Astrocyte of the cerebellum (primary cell): ENCODE results near the gene DOCK10.

ENCODE experiments used
- DNase-seq: peaks from one replicate; pipeline ENCODE4 v3.0.0-alpha.2; 2011; ENCODE audit warnings: low read depth
- H3K4me3 ChIP-seq: 2 replicates; pipeline ENCODE4 v1.5.1; 2011; ENCODE audit warnings: mild to moderate bottlenecking, low read depth, low read length, moderate library complexity
- CTCF ChIP-seq: IDR thresholded peaks from 2 replicates; pipeline ENCODE4 v1.5.1; 2012; ENCODE audit warnings: low read length, low read depth, moderate library complexity, mild to moderate bottlenecking; ENCODE audit errors: missing control alignments
- in situ Hi-C: cut with HindIII; loops from 2 replicates; pipeline ENCODE4 v1.10.0; 2017; ENCODE audit warnings: low sequenced_read_pairs

The DOCK10 gene

DNA sequence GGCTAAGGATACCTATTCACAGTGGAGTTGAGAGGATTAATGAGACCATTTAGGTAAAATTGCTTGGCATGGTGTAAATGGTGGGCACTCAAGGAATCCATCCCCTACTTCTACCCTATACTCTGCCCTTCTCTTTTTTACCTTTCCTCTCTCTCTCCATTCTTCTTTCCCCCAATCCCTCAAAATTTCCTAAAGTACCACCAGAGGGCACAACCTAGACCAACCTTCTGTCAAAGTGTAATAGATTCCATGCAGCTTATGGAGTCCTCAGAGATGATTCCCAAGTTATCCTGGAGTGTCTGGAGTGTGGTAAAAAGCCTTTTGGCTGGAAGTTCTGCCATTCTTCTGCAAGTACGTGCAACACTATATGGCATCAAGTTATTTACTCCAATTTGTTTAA, 293.1 kb downstream of the DOCK10 start:
- DNase-seq = no peak
- in situ Hi-C loops = no loop called here
- no peak overlapping the region for H3K4me3 ChIP-seq
- peak; percentile 28 for TF ChIP-seq CTCF

DNA sequence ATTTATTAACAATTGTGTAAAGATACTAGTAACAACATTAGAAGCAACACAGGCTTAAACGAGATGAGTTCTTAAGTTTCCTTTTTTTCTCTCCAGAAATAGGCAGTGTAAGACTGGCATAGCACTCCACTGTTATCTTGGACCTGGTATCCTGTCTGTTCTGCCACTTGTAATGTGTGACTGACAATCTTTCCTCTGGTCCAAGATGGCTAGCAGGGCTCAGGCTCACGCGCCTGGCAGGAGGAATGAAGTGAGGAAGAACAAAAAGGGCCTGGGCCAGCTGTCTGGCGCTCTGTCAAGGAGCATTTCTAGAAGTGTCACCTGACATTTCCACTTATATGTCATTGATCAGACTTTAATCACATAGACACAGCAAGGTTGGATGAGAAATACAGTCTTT, 294.5 kb downstream of the DOCK10 start:
- no peak for TF ChIP-seq CTCF
- in situ Hi-C loops = no loop called here
- no peak for DNase-seq
- no peak overlapping the region for H3K4me3 ChIP-seq

DNA sequence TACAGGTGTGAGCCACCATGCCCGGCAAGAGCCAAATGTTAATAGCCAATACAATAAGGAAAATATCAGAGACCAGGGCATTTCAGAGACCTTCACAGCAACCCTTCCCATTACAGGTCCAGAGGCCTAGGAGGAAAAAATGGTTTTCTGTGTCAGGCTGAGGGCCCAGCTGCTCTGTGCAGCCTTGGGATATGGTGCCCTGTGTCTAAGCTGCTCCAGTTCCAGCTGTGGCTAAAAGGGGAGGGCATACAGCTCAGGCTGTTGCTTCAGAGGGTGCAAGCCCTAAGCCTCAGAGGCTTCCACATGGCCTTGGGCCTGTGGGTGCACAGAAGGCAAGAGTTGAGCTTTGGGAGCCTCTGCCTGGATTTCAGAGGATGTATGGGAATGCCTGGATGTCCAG, 306.0 kb downstream of the DOCK10 start:
- DNase-seq = no peak
- H3K4me3 ChIP-seq = no peak overlapping the region
- in situ Hi-C loops = no loop called here
- TF ChIP-seq CTCF = no peak

DNA sequence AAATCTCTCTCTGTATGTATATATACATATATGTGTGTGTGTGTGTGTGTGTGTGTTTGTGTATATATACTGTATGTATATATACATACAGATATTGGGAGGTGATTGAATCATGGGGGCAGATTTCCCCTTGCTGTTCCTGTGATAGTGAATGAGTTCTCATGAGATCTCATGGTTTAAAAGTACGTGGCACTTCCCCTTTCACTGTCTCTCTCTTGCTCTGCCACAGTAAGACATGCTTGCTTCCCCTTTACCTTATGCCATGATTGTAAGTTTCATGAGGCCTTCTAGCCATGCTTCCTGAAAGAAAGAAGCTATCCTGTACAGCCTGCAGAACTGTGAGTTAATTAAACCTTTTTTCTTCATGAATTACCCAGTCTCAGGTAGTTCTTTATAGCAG, 307.3 kb downstream of the DOCK10 start:
- no peak overlapping the region for H3K4me3 ChIP-seq
- TF ChIP-seq CTCF = no peak
- no peak for DNase-seq
- in situ Hi-C loops = no loop called here

- in situ Hi-C loops = no loop called here
- no peak overlapping the region for H3K4me3 ChIP-seq
- TF ChIP-seq CTCF = no peak
- no peak for DNase-seq
Measured at GRCh38 chr2:224731665-224732064, 310.6 kb downstream of the DOCK10 start.

GRCh38 chr2:224729435-224729834, 312.8 kb downstream of the DOCK10 start:
- no peak for TF ChIP-seq CTCF
- no peak overlapping the region for H3K4me3 ChIP-seq
- DNase-seq = no peak
- in situ Hi-C loops = no loop called here

- TF ChIP-seq CTCF = no peak
- no peak for DNase-seq
- in situ Hi-C loops = no loop called here
- H3K4me3 ChIP-seq = no peak overlapping the region
Measured at GRCh38 chr2:224724331-224724730, 317.9 kb downstream of the DOCK10 start.
